A549 (cell line): ENCODE data around the gene ISCU.

Source experiments
- ELK1 ChIP-seq: fragments of 150-350 bp; IDR thresholded peaks from 2 replicates; pipeline ENCODE4 v1.6.1; 2014; ENCODE audit warnings: low read depth, mild to moderate bottlenecking, low read length
- POLR2A ChIP-seq: IDR thresholded peaks from 2 replicates; pipeline ENCODE4 v1.6.1; 2012; ENCODE audit warnings: mild to moderate bottlenecking, low read length
- TF ChIP-seq, protein P1 (sequence below): fragments of >200 bp; sonication (Bioruptor Twin); formaldehyde crosslinking; IDR thresholded peaks from 3 replicates; pipeline ENCODE4 v1.5.1; 2016

- TF ChIP-seq, protein P1, sequence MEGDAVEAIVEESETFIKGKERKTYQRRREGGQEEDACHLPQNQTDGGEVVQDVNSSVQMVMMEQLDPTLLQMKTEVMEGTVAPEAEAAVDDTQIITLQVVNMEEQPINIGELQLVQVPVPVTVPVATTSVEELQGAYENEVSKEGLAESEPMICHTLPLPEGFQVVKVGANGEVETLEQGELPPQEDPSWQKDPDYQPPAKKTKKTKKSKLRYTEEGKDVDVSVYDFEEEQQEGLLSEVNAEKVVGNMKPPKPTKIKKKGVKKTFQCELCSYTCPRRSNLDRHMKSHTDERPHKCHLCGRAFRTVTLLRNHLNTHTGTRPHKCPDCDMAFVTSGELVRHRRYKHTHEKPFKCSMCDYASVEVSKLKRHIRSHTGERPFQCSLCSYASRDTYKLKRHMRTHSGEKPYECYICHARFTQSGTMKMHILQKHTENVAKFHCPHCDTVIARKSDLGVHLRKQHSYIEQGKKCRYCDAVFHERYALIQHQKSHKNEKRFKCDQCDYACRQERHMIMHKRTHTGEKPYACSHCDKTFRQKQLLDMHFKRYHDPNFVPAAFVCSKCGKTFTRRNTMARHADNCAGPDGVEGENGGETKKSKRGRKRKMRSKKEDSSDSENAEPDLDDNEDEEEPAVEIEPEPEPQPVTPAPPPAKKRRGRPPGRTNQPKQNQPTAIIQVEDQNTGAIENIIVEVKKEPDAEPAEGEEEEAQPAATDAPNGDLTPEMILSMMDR, result no peak
- TF ChIP-seq POLR2A (no peak), ELK1 (no peak)
These were observed 37.7 kb downstream of the ISCU start for GRCh38 chr12:108599948-108600701.
